HepG2 (cell line): ENCODE data around the gene SIVA1. TPM values are rescaled to one million over a fixed set of nuclear protein-coding genes. Genes with fewer than 3 reads are reported as not detected.
A peak's percentile ranks its signal among the peaks of the same experiment; 100 is the strongest.

Experiments used
- BRD4 ChIP-seq: sonication (generic); formaldehyde crosslinking; IDR thresholded peaks from 2 replicates; pipeline ENCODE4 v1.4.0; 2020; ENCODE audit warnings: missing genetic modification reagents
- FOXK1 ChIP-seq: sonication (generic); formaldehyde crosslinking; IDR thresholded peaks from 2 replicates; pipeline ENCODE4 v1.4.0; 2020; ENCODE audit warnings: low read depth, missing genetic modification reagents, borderline replicate concordance
- HIC2 ChIP-seq: sonication (generic); formaldehyde crosslinking; IDR thresholded peaks from 2 replicates; pipeline ENCODE4 v1.9.0; 2022; ENCODE audit warnings: low read depth, missing genetic modification reagents
- KDM4B ChIP-seq: sonication (generic); formaldehyde crosslinking; IDR thresholded peaks from 2 replicates; pipeline ENCODE4 v1.4.0; 2020; ENCODE audit warnings: missing genetic modification reagents
- MLXIP ChIP-seq: sonication (generic); formaldehyde crosslinking; IDR thresholded peaks from 2 replicates; pipeline ENCODE4 v1.9.0; 2021; ENCODE audit warnings: missing genetic modification reagents, borderline replicate concordance
- PRDM10 ChIP-seq: sonication (generic); formaldehyde crosslinking; IDR thresholded peaks from 2 replicates; pipeline ENCODE4 v1.4.0; 2020; ENCODE audit warnings: low read depth, missing genetic modification reagents
- SMARCC2 ChIP-seq: fragments of 450-650 bp; IDR thresholded peaks from 2 replicates; pipeline ENCODE4 v1.6.1; 2017; ENCODE audit warnings: antibody characterized with exemption, mild to moderate bottlenecking
- SOX13 ChIP-seq, 3 experiments: fragments of 450-650 bp in 1 of 3; sonication (generic) in 1 of 3; formaldehyde crosslinking in 1 of 3; IDR thresholded peaks in 2 of 3; conservative IDR thresholded peaks in 1 of 3; 2 replicates each; pipeline versions ENCODE4 v1.5.0 to v1.6.1; 2016 to 2020; ENCODE audit warnings: antibody characterized with exemption in 1 of 3, mild to moderate bottlenecking in 1 of 3, missing compliant biosample characterization in 1 of 3, missing genetic modification reagents in 1 of 3, moderate library complexity in 1 of 3
- ZBTB26 ChIP-seq: IDR thresholded peaks from 2 replicates; pipeline ENCODE4 v1.6.1; 2016; ENCODE audit warnings: missing compliant biosample characterization, missing genetic modification reagents, borderline replicate concordance
- ZBTB4 ChIP-seq: sonication (generic); formaldehyde crosslinking; IDR thresholded peaks from 2 replicates; pipeline ENCODE4 v1.4.0; 2020; ENCODE audit warnings: missing genetic modification reagents, mild to moderate bottlenecking, borderline replicate concordance
- ZNF354B ChIP-seq: sonication (generic); formaldehyde crosslinking; IDR thresholded peaks from 2 replicates; pipeline ENCODE4 v1.8.0; 2022; ENCODE audit warnings: mild to moderate bottlenecking, missing genetic modification reagents
- polyA plus RNA-seq, 8 experiments: library from polyadenylated mRNA; depleted of rRNA in 3 of 8; stranded (reverse) in 7 of 8; unstranded in 1 of 8; fragments of >200 nt; fragmentation: Illumina TruSeq in 4 of 8; extraction: Trizol in 4 of 8; gene quantifications; 2 replicates each; pipeline versions ENCODE4 v1.2.1 to v1.2.3, GENCODE V29; 2011 to 2016; ENCODE audit warnings: low read depth in 4 of 8, missing spikeins in 1 of 8, mixed read lengths in 1 of 8; ENCODE audit not compliant: insufficient read depth in 1 of 8
- total RNA-seq, 5 experiments: library from RNA; depleted of rRNA; stranded (reverse); fragments of >200 nt; fragmentation: Illumina TruSeq; extraction: Trizol; gene quantifications; 2 replicates each; pipeline ENCODE4 v1.2.3, GENCODE V29; 2016; ENCODE audit warnings: low read depth in 1 of 5

The SIVA1 gene
- total and polyA plus RNA-seq, 2 of the 13 experiments (the other 11 are each of a cell fraction or from before 2014, with no cell fraction given), result 123 to 186 TPM

GRCh38 chr14:104799244-104800014 lies 46.5 kb downstream of the SIVA1 start (continued):
- TF ChIP-seq ZBTB26 (CRISPR knock-in tag), result 0 out of 2 replicates have a peak, but pooled peaks have one; percentile 7
- no peak for TF ChIP-seq MLXIP (CRISPR knock-in tag)
- TF ChIP-seq HIC2 (CRISPR knock-in tag), result no peak
- TF ChIP-seq PRDM10 (CRISPR knock-in tag), result no peak
- TF ChIP-seq ZNF354B (CRISPR knock-in tag), result no peak
- TF ChIP-seq FOXK1, result no peak
- no peak for TF ChIP-seq SMARCC2
- no peak for TF ChIP-seq ZBTB4 (CRISPR knock-in tag)
- TF ChIP-seq SOX13 (IDR thresholded peaks at IDR 0.05), result no peak
- no peak for TF ChIP-seq SOX13 (CRISPR knock-in tag; conservative IDR thresholded peaks at IDR 0.05 in 1 of 2, IDR thresholded peaks at IDR 0.05 in 1 of 2)
- TF ChIP-seq KDM4B (CRISPR knock-in tag), result no peak
- no peak for TF ChIP-seq BRD4 (CRISPR knock-in tag)
